HepG2 (cell line): ENCODE measurements around the gene DENND2D. TPM values are rescaled to one million over a fixed set of nuclear protein-coding genes. Genes with fewer than 3 reads are reported as not detected.

ENCODE experiments used
- HOXD1 ChIP-seq: sonication (generic); formaldehyde crosslinking; IDR thresholded peaks from 2 replicates; pipeline ENCODE4 v1.5.0; 2020; ENCODE audit warnings: missing genetic modification reagents
- MED8 ChIP-seq: sonication (generic); formaldehyde crosslinking; IDR thresholded peaks from 2 replicates; pipeline ENCODE4 v1.8.1; 2023; ENCODE audit warnings: mild to moderate bottlenecking, missing genetic modification reagents; ENCODE audit not compliant: insufficient replicate concordance
- ZNF414 ChIP-seq: sonication (generic); formaldehyde crosslinking; IDR thresholded peaks from 2 replicates; pipeline ENCODE4 v1.5.0; 2020; ENCODE audit warnings: missing genetic modification reagents
- ZNF441 ChIP-seq: sonication (generic); formaldehyde crosslinking; IDR thresholded peaks from 2 replicates; pipeline ENCODE4 v1.7.0; 2021; ENCODE audit warnings: missing genetic modification reagents, borderline replicate concordance
- ZNF510 ChIP-seq: sonication (generic); formaldehyde crosslinking; IDR thresholded peaks from 2 replicates; pipeline ENCODE4 v1.4.0; 2020; ENCODE audit warnings: low read depth, mild to moderate bottlenecking, missing genetic modification reagents
- ZNF512 ChIP-seq: sonication (generic); formaldehyde crosslinking; IDR thresholded peaks from 2 replicates; pipeline ENCODE4 v1.4.0; 2020; ENCODE audit warnings: mild to moderate bottlenecking, missing genetic modification reagents
- ZNF777 ChIP-seq: sonication (generic); formaldehyde crosslinking; IDR thresholded peaks from 2 replicates; pipeline ENCODE4 v1.4.0; 2020; ENCODE audit warnings: missing genetic modification reagents
- polyA plus RNA-seq, 8 experiments: library from polyadenylated mRNA; depleted of rRNA in 3 of 8; stranded (reverse) in 7 of 8; unstranded in 1 of 8; fragments of >200 nt; fragmentation: Illumina TruSeq in 4 of 8; extraction: Trizol in 4 of 8; gene quantifications; 2 replicates each; pipeline versions ENCODE4 v1.2.1 to v1.2.3, GENCODE V29; 2011 to 2016; ENCODE audit warnings: low read depth in 4 of 8, missing spikeins in 1 of 8, mixed read lengths in 1 of 8; ENCODE audit not compliant: insufficient read depth in 1 of 8
- total RNA-seq, 5 experiments: library from RNA; depleted of rRNA; stranded (reverse); fragments of >200 nt; fragmentation: Illumina TruSeq; extraction: Trizol; gene quantifications; 2 replicates each; pipeline ENCODE4 v1.2.3, GENCODE V29; 2016; ENCODE audit warnings: low read depth in 1 of 5
- TF ChIP-seq, protein P1 (sequence below): sonication (generic); formaldehyde crosslinking; IDR thresholded peaks from 2 replicates; pipeline ENCODE4 v1.4.0; 2020; ENCODE audit warnings: mild to moderate bottlenecking, missing genetic modification reagents
- TF ChIP-seq, protein P2 (sequence below): sonication (generic); formaldehyde crosslinking; IDR thresholded peaks from 2 replicates; pipeline ENCODE4 v1.4.0; 2020; ENCODE audit warnings: missing genetic modification reagents
- TF ChIP-seq, protein P3 (sequence below): sonication (generic); formaldehyde crosslinking; IDR thresholded peaks from 2 replicates; pipeline ENCODE4 v1.5.0; 2020; ENCODE audit warnings: mild to moderate bottlenecking, missing genetic modification reagents, moderate library complexity

Gene DENND2D
- total and polyA plus RNA-seq, 2 of the 13 experiments (the other 11 are each of a cell fraction or from before 2014, with no cell fraction given) = 0.04 TPM; not detected in 1

DNA sequence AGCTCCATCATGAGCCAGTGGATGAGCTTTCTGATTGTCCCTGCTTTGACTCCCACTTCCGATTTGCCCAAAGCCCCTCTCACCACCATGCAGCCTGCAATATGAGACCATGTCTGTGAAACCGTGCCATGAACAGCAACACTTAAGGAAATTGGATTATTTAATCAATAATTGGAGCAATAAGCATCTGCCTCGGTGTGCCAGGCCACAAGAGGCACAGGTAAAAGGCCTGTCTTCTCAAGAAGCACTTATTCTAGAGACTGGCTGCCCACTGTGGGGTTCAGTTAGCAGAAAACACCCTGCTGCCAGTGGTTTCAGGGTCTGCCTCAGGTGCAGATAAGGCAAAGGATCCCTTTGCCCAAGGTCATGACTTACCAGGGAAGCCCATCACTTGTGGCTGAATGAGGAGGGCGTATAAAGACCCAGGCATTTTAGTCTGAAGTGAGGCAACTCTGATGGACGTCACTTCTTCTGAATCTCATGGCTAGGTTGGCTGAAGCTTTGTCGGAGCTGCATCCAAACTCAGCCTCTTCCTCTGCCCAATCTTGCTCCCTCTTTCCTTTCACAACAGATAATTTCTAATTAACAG lies 19.9 kb upstream of the DENND2D start (continued):
- no peak for TF ChIP-seq ZNF441 (CRISPR knock-in tag)
- TF ChIP-seq MED8 (CRISPR knock-in tag) = no peak
- TF ChIP-seq, protein P1, sequence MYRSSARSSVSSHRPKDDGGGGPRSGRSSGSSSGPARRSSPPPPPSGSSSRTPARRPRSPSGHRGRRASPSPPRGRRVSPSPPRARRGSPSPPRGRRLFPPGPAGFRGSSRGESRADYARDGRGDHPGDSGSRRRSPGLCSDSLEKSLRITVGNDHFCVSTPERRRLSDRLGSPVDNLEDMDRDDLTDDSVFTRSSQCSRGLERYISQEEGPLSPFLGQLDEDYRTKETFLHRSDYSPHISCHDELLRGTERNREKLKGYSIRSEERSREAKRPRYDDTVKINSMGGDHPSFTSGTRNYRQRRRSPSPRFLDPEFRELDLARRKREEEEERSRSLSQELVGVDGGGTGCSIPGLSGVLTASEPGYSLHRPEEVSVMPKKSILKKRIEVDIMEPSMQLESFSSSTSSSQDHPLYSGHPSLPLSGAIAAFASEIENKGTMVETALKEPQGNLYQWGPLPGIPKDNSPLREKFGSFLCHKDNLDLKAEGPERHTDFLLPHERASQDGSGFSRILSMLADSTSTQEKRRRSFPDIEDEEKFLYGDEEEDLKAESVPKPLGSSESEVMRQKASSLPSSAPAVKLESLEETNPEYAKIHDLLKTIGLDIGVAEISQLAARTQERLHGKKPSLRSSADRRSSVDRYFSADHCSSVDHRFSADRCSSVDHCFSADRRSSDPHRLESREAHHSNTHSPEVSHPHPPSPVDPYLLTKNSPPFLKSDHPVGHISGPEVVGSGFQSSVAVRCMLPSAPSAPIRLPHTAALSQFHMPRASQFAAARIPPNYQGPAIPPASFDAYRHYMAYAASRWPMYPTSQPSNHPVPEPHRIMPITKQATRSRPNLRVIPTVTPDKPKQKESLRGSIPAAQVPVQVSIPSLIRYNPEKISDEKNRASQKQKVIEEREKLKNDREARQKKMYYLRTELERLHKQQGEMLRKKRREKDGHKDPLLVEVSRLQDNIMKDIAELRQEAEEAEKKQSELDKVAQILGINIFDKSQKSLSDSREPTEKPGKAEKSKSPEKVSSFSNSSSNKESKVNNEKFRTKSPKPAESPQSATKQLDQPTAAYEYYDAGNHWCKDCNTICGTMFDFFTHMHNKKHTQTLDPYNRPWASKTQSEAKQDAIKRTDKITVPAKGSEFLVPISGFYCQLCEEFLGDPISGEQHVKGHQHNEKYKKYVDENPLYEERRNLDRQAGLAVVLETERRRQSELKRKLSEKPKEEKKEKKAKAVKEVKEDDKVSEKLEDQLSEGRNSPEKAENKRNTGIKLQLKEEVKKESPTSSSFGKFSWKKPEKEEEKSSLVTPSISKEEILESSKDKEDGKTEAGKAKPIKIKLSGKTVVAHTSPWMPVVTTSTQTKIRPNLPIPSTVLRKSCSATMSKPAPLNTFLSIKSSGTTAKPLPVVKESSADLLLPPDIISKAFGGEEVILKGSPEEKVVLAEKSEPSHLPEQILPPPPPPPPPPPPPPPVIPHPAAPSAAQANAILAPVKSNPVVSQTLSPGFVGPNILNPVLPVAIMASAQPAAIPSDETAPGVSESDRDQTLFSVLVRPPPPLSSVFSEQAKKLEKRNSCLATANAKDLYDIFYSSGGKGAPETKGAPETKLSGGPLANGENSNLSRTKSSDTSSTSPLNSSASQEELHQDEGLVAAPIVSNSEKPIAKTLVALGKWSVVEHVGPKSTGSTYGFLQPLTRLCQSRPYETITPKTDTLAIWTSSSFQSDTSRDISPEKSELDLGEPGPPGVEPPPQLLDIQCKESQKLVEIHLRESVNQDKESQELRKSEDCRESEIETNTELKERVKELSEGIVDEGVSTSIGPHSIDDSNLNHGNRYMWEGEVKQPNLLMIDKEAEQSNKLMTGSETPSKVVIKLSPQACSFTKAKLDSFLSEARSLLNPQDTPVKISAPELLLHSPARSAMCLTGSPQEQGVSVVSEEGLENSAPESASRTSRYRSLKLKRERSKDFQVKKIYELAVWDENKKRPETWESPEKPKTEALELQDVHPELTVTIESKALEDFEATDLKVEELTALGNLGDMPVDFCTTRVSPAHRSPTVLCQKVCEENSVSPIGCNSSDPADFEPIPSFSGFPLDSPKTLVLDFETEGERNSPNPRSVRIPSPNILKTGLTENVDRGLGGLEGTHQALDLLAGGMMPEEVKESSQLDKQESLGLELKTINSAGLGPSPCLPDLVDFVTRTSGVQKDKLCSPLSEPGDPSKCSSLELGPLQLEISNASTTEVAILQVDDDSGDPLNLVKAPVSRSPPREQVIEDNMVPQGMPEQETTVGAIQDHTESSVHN = no peak
- no peak for TF ChIP-seq ZNF510
- no peak for TF ChIP-seq HOXD1
- no peak for TF ChIP-seq ZNF414 (CRISPR knock-in tag)
- no peak for TF ChIP-seq ZNF512 (CRISPR knock-in tag)
- no peak for TF ChIP-seq ZNF777 (CRISPR knock-in tag)
- TF ChIP-seq, protein P2, sequence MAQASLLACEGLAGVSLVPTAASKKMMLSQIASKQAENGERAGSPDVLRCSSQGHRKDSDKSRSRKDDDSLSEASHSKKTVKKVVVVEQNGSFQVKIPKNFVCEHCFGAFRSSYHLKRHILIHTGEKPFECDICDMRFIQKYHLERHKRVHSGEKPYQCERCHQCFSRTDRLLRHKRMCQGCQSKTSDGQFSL (CRISPR knock-in tag) = no peak
- TF ChIP-seq, protein P3, sequence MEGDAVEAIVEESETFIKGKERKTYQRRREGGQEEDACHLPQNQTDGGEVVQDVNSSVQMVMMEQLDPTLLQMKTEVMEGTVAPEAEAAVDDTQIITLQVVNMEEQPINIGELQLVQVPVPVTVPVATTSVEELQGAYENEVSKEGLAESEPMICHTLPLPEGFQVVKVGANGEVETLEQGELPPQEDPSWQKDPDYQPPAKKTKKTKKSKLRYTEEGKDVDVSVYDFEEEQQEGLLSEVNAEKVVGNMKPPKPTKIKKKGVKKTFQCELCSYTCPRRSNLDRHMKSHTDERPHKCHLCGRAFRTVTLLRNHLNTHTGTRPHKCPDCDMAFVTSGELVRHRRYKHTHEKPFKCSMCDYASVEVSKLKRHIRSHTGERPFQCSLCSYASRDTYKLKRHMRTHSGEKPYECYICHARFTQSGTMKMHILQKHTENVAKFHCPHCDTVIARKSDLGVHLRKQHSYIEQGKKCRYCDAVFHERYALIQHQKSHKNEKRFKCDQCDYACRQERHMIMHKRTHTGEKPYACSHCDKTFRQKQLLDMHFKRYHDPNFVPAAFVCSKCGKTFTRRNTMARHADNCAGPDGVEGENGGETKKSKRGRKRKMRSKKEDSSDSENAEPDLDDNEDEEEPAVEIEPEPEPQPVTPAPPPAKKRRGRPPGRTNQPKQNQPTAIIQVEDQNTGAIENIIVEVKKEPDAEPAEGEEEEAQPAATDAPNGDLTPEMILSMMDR (CRISPR knock-in tag) = no peak
